Dedifferentiated amniotic fluid mesenchymal stem cell (primary cell): ENCODE data around the gene SPTB.

Experiments used
- DNase-seq: peaks from one replicate; pipeline ENCODE4 v3.0.0-alpha.2; 2016; ENCODE audit errors: extremely low spot score

Gene SPTB

GRCh38 chr14:64709126-64709525 is 170.6 kb downstream of the SPTB start:
- no peak for DNase-seq

GRCh38 chr14:64708148-64709004 is 171.3 kb downstream of the SPTB start:
- DNase-seq: no peak

GRCh38 chr14:64707661-64708060 is 172.0 kb downstream of the SPTB start:
- no peak for DNase-seq

- DNase-seq: no peak
Observed at GRCh38 chr14:64706593-64707193, 173.0 kb downstream of the SPTB start.

GRCh38 chr14:64706119-64706592 is 173.6 kb downstream of the SPTB start:
- no peak for DNase-seq

GRCh38 chr14:64705381-64706118 is 174.2 kb downstream of the SPTB start:
- DNase-seq: no peak

GRCh38 chr14:64704743-64705380 is 174.8 kb downstream of the SPTB start:
- no peak for DNase-seq

- DNase-seq: peak; percentile 24
Observed at GRCh38 chr14:64704143-64704742, 175.5 kb downstream of the SPTB start, which contains the start of gene PLEKHG3. PLEKHG3 (plus strand) TSS chr14:64704424; CDS start chr14:64727632, 23,208 bp downstream.

GRCh38 chr14:64703395-64704142 is 176.1 kb downstream of the SPTB start:
- no peak for DNase-seq

- no peak for DNase-seq
Observed at GRCh38 chr14:64702493-64703394, 177.0 kb downstream of the SPTB start.

GRCh38 chr14:64701660-64702059 is 178.0 kb downstream of the SPTB start:
- no peak for DNase-seq

GRCh38 chr14:64700894-64701293 is 178.8 kb downstream of the SPTB start:
- DNase-seq: no peak

GRCh38 chr14:64700290-64700689 is 179.4 kb downstream of the SPTB start:
- DNase-seq: no peak

- DNase-seq: no peak
Observed at GRCh38 chr14:64698903-64699302, 180.8 kb downstream of the SPTB start.

GRCh38 chr14:64696355-64696857 is 183.3 kb downstream of the SPTB start:
- no peak for DNase-seq
